ENCODE measurements around the gene TFEB. TPM values are rescaled to one million over a fixed set of nuclear protein-coding genes. Genes with fewer than 3 reads are reported as not detected.

Gene TFEB
- total RNA-seq, 4 donors from 2014 or later = 17.6 to 47.9 (median 22.9) TPM

DNA sequence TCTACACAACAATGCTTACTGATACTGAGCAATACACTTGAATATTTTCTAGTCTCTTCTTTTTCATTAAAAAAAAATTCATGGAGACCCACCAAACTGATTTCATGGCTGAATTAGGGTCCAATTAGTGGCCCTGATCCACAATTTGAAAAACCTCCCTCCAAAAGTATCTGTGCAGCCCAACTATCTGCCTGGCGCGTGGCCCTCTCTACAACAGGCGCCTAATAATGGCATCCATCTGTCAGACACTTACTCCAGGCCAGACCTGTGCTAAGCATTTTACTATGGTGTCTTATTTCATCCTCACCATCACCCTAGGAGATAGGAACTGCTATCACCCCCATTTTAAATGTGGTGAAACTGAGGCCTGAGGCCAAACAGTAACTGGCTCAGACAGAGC is 14.0 kb downstream of the TFEB start:
- TF ChIP-seq POLR2A (IDR thresholded peaks at IDR 0.05) = no peak
- TF ChIP-seq, protein P1, sequence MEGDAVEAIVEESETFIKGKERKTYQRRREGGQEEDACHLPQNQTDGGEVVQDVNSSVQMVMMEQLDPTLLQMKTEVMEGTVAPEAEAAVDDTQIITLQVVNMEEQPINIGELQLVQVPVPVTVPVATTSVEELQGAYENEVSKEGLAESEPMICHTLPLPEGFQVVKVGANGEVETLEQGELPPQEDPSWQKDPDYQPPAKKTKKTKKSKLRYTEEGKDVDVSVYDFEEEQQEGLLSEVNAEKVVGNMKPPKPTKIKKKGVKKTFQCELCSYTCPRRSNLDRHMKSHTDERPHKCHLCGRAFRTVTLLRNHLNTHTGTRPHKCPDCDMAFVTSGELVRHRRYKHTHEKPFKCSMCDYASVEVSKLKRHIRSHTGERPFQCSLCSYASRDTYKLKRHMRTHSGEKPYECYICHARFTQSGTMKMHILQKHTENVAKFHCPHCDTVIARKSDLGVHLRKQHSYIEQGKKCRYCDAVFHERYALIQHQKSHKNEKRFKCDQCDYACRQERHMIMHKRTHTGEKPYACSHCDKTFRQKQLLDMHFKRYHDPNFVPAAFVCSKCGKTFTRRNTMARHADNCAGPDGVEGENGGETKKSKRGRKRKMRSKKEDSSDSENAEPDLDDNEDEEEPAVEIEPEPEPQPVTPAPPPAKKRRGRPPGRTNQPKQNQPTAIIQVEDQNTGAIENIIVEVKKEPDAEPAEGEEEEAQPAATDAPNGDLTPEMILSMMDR (IDR thresholded peaks at IDR 0.05) = no peak
- H3K9me3 ChIP-seq = no peaks in the 10 kb centered on the region
- peaks cover 0 to 43% (median 21%) of the 10 kb centered on the region in 4 donors for H3K4me1 ChIP-seq
- no peaks in the 10 kb centered on the region for H3K36me3 ChIP-seq
- no peak for DNase-seq
- H3K4me3 ChIP-seq = peak overlapping the region in 1 of 4 donors; percentile 4
- H3K27ac ChIP-seq = peak overlapping the region in 1 of 4 donors; percentile 99
- H3K27me3 ChIP-seq = no peaks in the 10 kb centered on the region

DNA sequence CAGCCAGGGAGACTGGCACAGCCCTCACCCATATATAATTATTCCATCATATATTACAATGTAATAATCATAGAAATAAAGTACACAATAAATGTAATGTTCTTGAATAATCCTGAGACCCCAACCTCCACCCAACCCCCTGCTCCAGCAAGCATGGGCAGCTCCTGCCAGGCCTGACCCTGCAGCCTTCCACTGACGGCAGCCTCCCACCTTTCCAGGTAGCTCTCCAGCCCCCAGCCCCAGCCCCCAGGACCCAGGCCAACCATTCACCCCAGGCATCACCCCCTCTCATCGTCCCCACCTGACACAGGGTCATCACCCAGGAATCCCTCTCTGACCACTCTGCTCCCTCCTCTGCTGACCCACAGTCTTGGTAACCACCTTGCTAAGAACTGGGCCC is 14.6 kb downstream of the TFEB start:
- H3K4me3 ChIP-seq = no peak overlapping the region
- no peak for TF ChIP-seq POLR2A (IDR thresholded peaks at IDR 0.05)
- TF ChIP-seq, protein P1 (IDR thresholded peaks at IDR 0.05) = no peak
- H3K9me3 ChIP-seq = no peaks in the 10 kb centered on the region
- no peaks in the 10 kb centered on the region for H3K27me3 ChIP-seq
- peak overlapping the region in 1 of 4 donors; percentile 99 for H3K27ac ChIP-seq
- H3K4me1 ChIP-seq = peaks cover 0 to 48% (median 23%) of the 10 kb centered on the region in 4 donors
- DNase-seq = no peak
- no peaks in the 10 kb centered on the region for H3K36me3 ChIP-seq

- H3K27ac ChIP-seq = peak overlapping the region in 1 of 4 donors; percentile 99
- no peaks in the 10 kb centered on the region for H3K27me3 ChIP-seq
- TF ChIP-seq, protein P1 (IDR thresholded peaks at IDR 0.05) = no peak
- no peak for TF ChIP-seq POLR2A (IDR thresholded peaks at IDR 0.05)
- H3K4me3 ChIP-seq = no peak overlapping the region
- peaks cover 0 to 48% (median 20%) of the 10 kb centered on the region in 4 donors for H3K4me1 ChIP-seq
- no peaks in the 10 kb centered on the region for H3K36me3 ChIP-seq
- no peak for DNase-seq
- H3K9me3 ChIP-seq = no peaks in the 10 kb centered on the region
These were observed 15.2 kb downstream of the TFEB start for GRCh38 chr6:41720262-41720620.

GRCh38 chr6:41719436-41720261 is 15.8 kb downstream of the TFEB start:
- no peak overlapping the region for H3K4me3 ChIP-seq
- no peaks in the 10 kb centered on the region for H3K27me3 ChIP-seq
- no peak for TF ChIP-seq POLR2A (IDR thresholded peaks at IDR 0.05)
- TF ChIP-seq, protein P1 (IDR thresholded peaks at IDR 0.05) = no peak
- no peaks in the 10 kb centered on the region for H3K36me3 ChIP-seq
- H3K27ac ChIP-seq = peak overlapping the region in 1 of 4 donors; percentile 99
- H3K4me1 ChIP-seq = peaks cover 0 to 46% (median 16%) of the 10 kb centered on the region in 4 donors
- no peak for DNase-seq
- H3K9me3 ChIP-seq = no peaks in the 10 kb centered on the region

DNA sequence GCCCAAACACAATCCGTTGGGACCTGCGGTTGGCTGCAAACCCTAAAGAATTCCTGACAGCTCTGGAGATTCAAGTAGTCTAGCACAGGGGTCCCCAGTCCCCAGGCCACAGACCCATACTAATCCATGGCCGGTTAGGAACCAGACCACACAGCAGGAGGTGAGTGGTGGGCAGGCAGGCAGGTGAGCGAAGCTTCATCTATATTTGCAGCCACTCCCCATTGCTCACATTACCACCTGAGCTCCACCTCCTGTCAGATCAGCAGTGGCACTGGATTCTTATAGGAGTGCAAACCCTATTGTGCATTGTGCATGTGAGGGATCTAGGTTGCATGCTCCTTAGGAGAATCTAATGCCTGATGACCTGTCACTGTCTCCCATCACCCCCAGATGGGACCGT is 16.6 kb downstream of the TFEB start:
- no peaks in the 10 kb centered on the region for H3K27me3 ChIP-seq
- no peak overlapping the region for H3K4me3 ChIP-seq
- H3K9me3 ChIP-seq = no peaks in the 10 kb centered on the region
- H3K27ac ChIP-seq = peak overlapping the region in 1 of 4 donors; percentile 99
- H3K4me1 ChIP-seq = peaks cover 0 to 39% (median 16%) of the 10 kb centered on the region in 4 donors
- TF ChIP-seq POLR2A (IDR thresholded peaks at IDR 0.05) = no peak
- TF ChIP-seq, protein P1 (IDR thresholded peaks at IDR 0.05) = no peak
- H3K36me3 ChIP-seq = no peaks in the 10 kb centered on the region
- no peak for DNase-seq

Measured in Peyer's patch (tissue), 4 donors.